BLaER1 treated with 17β-estradiol and CSF1 and Interleukin-3, amounts not matched to agents 10 nM and 100 nM (cell line): ENCODE measurements around the gene EMILIN3.
A peak's percentile ranks its signal among the peaks of the same experiment; 100 is the strongest.

Source experiments
- H3K27ac ChIP-seq, 11 experiments: shearing (Covaris generic); formaldehyde crosslinking; 2 replicates each; pipeline ENCODE4 v1.8.1; 2022
- H3K27me3 ChIP-seq, 11 experiments: shearing (Covaris generic); formaldehyde crosslinking; 2 replicates each; pipeline ENCODE4 v1.8.1; 2022
- H3K36me3 ChIP-seq, 11 experiments: shearing (Covaris generic); formaldehyde crosslinking; 2 replicates each; pipeline ENCODE4 v1.8.1; 2022
- H3K4me1 ChIP-seq, 10 experiments: shearing (Covaris generic); formaldehyde crosslinking; 2 replicates each; pipeline ENCODE4 v1.8.1; 2022
- H3K4me2 ChIP-seq, 11 experiments: shearing (Covaris generic); formaldehyde crosslinking; 2 replicates each; pipeline ENCODE4 v1.8.1; 2022
- H3K4me3 ChIP-seq, 10 experiments: shearing (Covaris generic); formaldehyde crosslinking; 2 replicates each; pipeline ENCODE4 v1.8.1; 2022
- H3K9ac ChIP-seq, 11 experiments: shearing (Covaris generic); formaldehyde crosslinking; 2 replicates each; pipeline ENCODE4 v1.8.1; 2022
- H3K9me3 ChIP-seq, 11 experiments: shearing (Covaris generic); formaldehyde crosslinking; replicated peaks in 1 of 11; 2 replicates each; pipeline ENCODE4 v1.8.1; 2022
- H4K20me1 ChIP-seq, 11 experiments: shearing (Covaris generic); formaldehyde crosslinking; 2 replicates each; pipeline ENCODE4 v1.8.1; 2022
- Cebpa-rat ChIP-seq, 11 experiments: shearing (Covaris generic); IDR thresholded peaks; 2 replicates each; pipeline ENCODE4 v1.8.1; 2022

EMILIN3 gene

DNA sequence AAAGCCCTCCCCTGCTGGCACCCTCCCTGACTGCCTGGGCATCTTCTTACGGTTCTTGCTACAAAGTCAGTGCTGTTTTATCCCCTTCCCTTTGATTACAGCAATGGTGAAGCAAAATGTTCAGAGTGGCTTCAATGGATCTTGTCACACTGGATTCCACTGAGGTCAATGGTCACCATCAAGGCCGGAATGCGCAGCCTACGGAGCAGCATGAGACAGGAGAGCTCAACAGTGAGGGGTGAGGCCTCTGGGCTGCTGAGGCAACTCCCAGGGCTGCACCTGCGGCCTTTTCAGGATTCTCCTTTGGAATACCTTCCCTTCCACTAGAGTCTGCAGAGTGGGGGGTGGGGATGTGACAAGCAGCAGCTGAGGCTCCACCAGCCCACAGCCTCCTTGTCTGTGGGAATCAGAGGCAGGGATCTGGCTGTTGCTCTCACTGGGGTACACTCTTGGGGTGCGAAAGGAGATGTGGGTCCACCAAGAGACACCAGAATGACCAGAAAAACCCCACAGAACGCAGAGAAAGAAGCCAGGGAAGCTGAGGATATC lies 40.4 kb upstream of the EMILIN3 start:
- no peaks in the 10 kb centered on the region for H3K9me3 ChIP-seq

GRCh38 chr20:41406353-41406752 lies 39.7 kb upstream of the EMILIN3 start:
- no peak for TF ChIP-seq Cebpa-rat (IDR thresholded peaks at IDR 0.05)
- Histone ChIP-seq H3K9ac (no peak overlapping the region), H3K4me1 (peaks cover 27 to 57% (median 41%) of the 10 kb centered on the region in 10 experiments), H3K36me3 (peaks cover 59 to 93% (median 73%) of the 10 kb centered on the region in 11 experiments), H3K27ac (no peak overlapping the region), H3K9me3 (no peaks in the 10 kb centered on the region), H4K20me1 (peaks cover 14 to 68% (median 29%) of the 10 kb centered on the region in 11 experiments; a peak in 21 of 22 replicates), H3K4me2 (no peak overlapping the region), H3K27me3 (no peaks in the 10 kb centered on the region), H3K4me3 (no peak overlapping the region)

More for the DNA sequence above, 40.4 kb upstream of the EMILIN3 start:
- H3K27ac ChIP-seq, result no peak overlapping the region
- H3K4me1 ChIP-seq, result peaks cover 33 to 63% (median 46%) of the 10 kb centered on the region in 10 experiments
- no peak overlapping the region for H3K4me3 ChIP-seq
- H3K27me3 ChIP-seq, result no peaks in the 10 kb centered on the region
- TF ChIP-seq Cebpa-rat (IDR thresholded peaks at IDR 0.05), result no peak
- H3K4me2 ChIP-seq, result peak overlapping the region in 2 of 11 experiments; percentile 51 to 77; a peak in 2 of 22 replicates
- peaks cover 58 to 94% (median 74%) of the 10 kb centered on the region in 11 experiments for H3K36me3 ChIP-seq
- H4K20me1 ChIP-seq, result peaks cover 14 to 69% (median 29%) of the 10 kb centered on the region in 11 experiments; a peak in 21 of 22 replicates
- no peak overlapping the region for H3K9ac ChIP-seq

DNA sequence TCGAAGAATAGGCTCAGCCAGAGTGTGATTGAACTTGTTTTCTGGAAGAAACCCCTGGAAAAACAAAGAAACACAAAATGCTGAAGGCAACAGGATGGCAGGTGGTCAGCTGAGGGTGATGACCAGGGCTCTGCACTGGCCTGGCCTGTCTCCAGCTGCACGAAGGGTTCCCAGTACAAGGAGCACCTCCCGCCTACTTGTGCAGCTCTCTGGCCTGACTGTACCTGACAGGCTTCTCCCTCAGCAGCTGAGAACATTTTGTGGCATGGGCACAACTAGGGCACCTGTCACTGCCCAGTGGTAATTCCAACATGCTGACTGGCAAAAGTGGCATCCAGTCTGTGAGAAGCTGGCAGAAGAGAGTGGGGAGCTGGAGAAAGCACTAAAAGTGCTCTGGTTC lies 38.8 kb upstream of the EMILIN3 start:
- no peak overlapping the region for H3K27ac ChIP-seq
- peaks cover 22 to 50% (median 41%) of the 10 kb centered on the region in 10 experiments for H3K4me1 ChIP-seq
- no peaks in the 10 kb centered on the region for H3K27me3 ChIP-seq
- no peak overlapping the region for H3K4me3 ChIP-seq
- no peak overlapping the region for H3K4me2 ChIP-seq
- peaks cover 14 to 58% (median 28%) of the 10 kb centered on the region in 11 experiments; a peak in 21 of 22 replicates for H4K20me1 ChIP-seq
- no peaks in the 10 kb centered on the region for H3K9me3 ChIP-seq
- TF ChIP-seq Cebpa-rat (IDR thresholded peaks at IDR 0.05), result no peak
- H3K9ac ChIP-seq, result no peak overlapping the region
- peaks cover 51 to 86% (median 68%) of the 10 kb centered on the region in 11 experiments for H3K36me3 ChIP-seq

- no peak overlapping the region for H3K27ac ChIP-seq
- H3K9me3 ChIP-seq, result no peaks in the 10 kb centered on the region
- TF ChIP-seq Cebpa-rat (IDR thresholded peaks at IDR 0.05), result no peak
- peaks cover 10 to 41% (median 13%) of the 10 kb centered on the region in 11 experiments; a peak in 21 of 22 replicates for H4K20me1 ChIP-seq
- no peak overlapping the region for H3K9ac ChIP-seq
- H3K27me3 ChIP-seq, result no peaks in the 10 kb centered on the region
- peaks cover 43 to 68% (median 51%) of the 10 kb centered on the region in 11 experiments for H3K36me3 ChIP-seq
- H3K4me3 ChIP-seq, result no peak overlapping the region
- peak overlapping the region in 4 of 11 experiments; percentile 27 to 68 (median 52); a peak in 6 of 22 replicates for H3K4me2 ChIP-seq
- peaks cover 12 to 40% (median 27%) of the 10 kb centered on the region in 10 experiments for H3K4me1 ChIP-seq
These were observed 37.0 kb upstream of the EMILIN3 start for GRCh38 chr20:41403604-41404003.

DNA sequence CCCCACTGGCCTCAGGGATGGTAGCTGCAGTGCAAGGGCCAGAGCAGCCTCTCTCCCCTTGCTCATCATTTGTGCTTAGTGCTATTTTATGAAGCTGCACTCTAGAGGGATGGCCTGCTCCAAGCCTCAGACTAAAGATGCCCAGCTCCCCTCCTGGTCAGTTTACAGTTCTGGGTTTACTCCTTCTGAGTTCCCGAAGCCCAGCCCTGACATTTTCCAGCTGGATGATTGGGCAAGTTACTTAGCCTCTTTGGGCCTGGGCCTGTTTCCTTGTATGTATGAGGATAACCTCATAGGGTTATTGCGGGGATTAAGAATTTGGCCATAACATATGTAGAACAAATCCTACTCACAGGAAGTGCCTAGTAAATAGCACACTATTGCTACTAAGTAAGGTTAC lies 31.8 kb upstream of the EMILIN3 start:
- no peak overlapping the region for H3K9ac ChIP-seq
- H3K36me3 ChIP-seq, result peaks cover 5 to 18% (median 9%) of the 10 kb centered on the region in 11 experiments; a peak in 18 of 22 replicates
- TF ChIP-seq Cebpa-rat (IDR thresholded peaks at IDR 0.05), result no peak
- no peak overlapping the region for H3K27ac ChIP-seq
- peaks cover 0 to under 1% (median 0%) of the 10 kb centered on the region in 11 experiments; a peak in 2 of 22 replicates for H4K20me1 ChIP-seq
- no peak overlapping the region for H3K4me3 ChIP-seq
- H3K4me1 ChIP-seq, result peaks cover 0 to 5% (median under 1%) of the 10 kb centered on the region in 10 experiments; a peak in 7 of 20 replicates
- no peak overlapping the region for H3K4me2 ChIP-seq
- H3K9me3 ChIP-seq, result no peaks in the 10 kb centered on the region
- no peaks in the 10 kb centered on the region for H3K27me3 ChIP-seq

DNA sequence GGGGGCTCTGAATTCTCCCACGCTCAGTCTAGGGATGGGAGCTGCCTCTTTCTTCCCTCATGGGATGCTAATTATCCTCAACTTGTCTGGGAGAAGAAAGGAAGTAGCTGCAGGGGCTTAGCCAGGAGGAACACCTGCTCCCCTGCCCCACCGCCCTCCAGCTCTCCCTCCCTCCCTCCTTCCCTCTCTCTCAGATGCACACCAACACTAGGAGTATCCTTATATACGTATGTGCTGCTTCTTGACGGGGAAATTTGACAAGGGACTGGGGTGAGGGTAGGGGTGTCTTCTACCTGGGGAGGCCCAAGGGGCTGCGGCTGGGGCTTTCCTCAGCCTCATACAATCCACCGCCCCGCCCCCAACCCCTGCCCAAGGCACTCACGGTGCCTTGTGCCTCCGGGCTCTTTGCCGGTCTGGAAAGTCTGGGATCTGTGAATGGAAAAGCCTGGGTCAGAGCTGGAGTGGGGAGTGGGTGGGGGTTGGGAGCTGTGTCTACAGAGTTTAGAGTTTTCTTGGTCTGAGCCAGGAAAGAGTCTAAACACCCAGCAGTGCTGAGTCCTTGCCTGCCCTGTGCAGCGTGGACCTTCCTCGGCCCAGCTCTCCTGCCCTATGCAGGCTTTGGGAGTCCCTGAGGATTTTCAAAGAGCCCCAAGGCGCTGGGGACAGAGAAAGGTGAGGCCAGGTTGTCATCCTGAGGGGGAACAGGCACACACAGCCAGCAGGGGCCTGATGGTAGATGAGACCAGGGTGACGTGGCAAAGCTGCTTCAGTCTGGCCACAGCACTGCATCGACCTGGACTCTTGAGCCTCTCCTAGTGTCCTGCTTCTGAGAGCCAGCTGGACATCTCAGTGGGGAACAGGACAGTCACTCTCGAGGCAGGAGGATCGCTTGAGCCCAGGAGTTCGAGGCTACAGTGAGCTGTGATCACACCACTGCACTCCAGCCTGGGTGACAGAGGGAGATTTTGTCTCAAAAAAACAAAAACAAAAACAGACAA lies 29.3 kb upstream of the EMILIN3 start:
- Histone ChIP-seq H3K27ac (no peak overlapping the region), H4K20me1 (no peaks in the 10 kb centered on the region), H3K36me3 (no peaks in the 10 kb centered on the region), H3K4me1 (peaks cover 0 to 4% (median 0%) of the 10 kb centered on the region in 10 experiments; a peak in 2 of 20 replicates), H3K4me2 (no peak overlapping the region), H3K9ac (no peak overlapping the region), H3K4me3 (no peak overlapping the region), H3K27me3 (no peaks in the 10 kb centered on the region), H3K9me3 (peaks cover 0 to 6% (median 0%) of the 10 kb centered on the region in 11 experiments; a peak in 3 of 22 replicates)
- TF ChIP-seq Cebpa-rat (IDR thresholded peaks at IDR 0.05), result no peak

DNA sequence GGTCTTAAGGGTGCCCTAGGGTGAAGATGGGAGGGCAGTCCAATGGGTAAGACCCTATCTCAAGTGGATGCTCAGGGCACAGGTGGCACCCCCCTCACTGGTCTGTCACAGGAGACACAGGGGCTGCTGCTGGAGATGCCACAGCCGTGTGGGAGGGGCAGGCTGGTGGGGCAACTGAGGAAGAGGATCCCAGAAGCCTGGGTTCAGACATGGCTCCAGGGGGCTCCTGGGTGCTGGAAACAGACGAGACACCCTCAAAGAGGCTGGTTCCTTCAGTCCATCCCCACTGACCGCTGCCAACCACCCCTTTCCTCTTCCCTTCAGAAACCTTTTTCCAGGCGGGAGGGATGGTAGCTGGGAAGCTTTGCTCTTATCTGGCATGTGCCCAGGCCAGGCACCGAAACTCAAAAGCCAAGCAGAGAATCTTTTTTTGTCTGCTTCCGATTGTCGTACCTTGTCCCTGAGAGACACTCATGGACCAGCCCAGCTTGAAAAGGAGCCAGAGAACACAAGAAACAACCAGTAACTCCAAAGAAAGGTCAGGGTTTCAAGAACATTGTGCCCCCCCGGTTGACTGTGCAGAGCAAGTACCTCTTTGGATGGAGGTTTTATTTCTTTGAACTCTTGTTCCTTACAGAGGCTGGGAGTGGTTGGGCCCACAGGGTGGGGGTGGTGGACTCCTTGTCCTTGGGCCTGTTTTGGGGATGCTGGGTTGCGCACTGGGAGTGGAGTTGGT lies 28.5 kb upstream of the EMILIN3 start:
- H3K9me3 ChIP-seq, result peaks cover 0 to 6% (median 0%) of the 10 kb centered on the region in 11 experiments; a peak in 3 of 22 replicates
- H3K4me1 ChIP-seq, result peaks cover 0 to 4% (median 0%) of the 10 kb centered on the region in 10 experiments; a peak in 2 of 20 replicates
- no peaks in the 10 kb centered on the region for H3K36me3 ChIP-seq
- H3K9ac ChIP-seq, result no peak overlapping the region
- H3K4me3 ChIP-seq, result no peak overlapping the region
- no peak overlapping the region for H3K4me2 ChIP-seq
- H3K27ac ChIP-seq, result no peak overlapping the region
- TF ChIP-seq Cebpa-rat (IDR thresholded peaks at IDR 0.05), result no peak
- H3K27me3 ChIP-seq, result no peaks in the 10 kb centered on the region
- H4K20me1 ChIP-seq, result no peaks in the 10 kb centered on the region

- Histone ChIP-seq H3K4me1 (no peaks in the 10 kb centered on the region; a peak in 1 of 20 replicates), H3K27me3 (no peaks in the 10 kb centered on the region), H4K20me1 (no peaks in the 10 kb centered on the region), H3K4me2 (no peak overlapping the region), H3K27ac (no peak overlapping the region), H3K9me3 (peaks cover 0 to 6% (median 0%) of the 10 kb centered on the region in 11 experiments; a peak in 3 of 22 replicates), H3K36me3 (no peaks in the 10 kb centered on the region), H3K9ac (no peak overlapping the region), H3K4me3 (no peak overlapping the region)
- TF ChIP-seq Cebpa-rat (IDR thresholded peaks at IDR 0.05), result no peak
These were observed 27.5 kb upstream of the EMILIN3 start for GRCh38 chr20:41394081-41394480.
